ENCODE data around the gene TMEM185B.

TMEM185B gene

DNA sequence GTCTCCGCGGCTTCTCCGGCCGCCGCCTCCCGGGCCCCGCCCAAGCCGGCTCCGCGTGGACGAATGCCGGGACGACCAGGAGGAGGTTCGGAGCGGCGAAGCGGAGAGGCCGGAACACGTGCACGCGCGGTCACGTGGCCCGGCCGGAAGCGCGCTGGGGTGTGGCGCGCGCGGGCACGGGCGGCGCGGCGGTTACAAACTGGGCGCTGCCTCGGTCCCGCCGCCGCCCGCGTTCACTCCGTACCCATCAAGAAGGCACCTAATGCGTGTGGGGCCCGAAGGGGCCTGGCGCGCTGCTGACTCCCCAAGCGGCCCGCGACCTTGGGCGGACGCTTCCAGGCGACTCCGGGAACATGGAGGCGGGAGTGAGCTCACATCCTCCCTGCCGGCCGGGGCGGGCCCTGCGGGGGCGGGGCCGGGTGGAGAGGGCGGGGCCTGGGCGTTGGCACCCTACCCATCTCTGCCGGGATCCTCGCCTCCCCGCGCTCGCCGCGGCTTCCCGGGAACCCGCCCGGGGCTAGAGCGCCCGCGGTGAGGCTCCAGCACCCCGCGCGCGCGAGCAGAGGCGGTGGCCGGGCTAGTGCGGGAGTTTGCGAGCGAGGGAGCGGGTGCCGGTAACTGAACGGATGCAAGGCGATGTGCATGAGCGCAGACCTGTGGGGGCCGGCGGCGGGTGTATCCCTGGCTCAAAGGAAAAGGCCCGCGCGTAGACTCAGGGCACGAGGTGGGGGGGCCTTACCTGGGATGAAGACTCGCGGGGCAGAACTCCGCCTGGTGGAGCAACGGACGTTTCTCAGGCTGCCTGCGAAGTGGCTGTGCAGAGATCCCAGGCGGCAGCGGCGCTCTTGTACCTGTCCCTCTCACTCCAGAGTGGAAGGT is at the start of gene TMEM185B:
Gene TMEM185B, minus strand, starts transcription at position 367 of the 879 bp plus-strand sequence. CDS start 424 bp downstream, outside the sequence.
- DNase-seq (ENCODE audit: insufficient read length, low spot score) (peak; percentile 83), FAIRE-seq (no peak)
- TF ChIP-seq, protein P1, sequence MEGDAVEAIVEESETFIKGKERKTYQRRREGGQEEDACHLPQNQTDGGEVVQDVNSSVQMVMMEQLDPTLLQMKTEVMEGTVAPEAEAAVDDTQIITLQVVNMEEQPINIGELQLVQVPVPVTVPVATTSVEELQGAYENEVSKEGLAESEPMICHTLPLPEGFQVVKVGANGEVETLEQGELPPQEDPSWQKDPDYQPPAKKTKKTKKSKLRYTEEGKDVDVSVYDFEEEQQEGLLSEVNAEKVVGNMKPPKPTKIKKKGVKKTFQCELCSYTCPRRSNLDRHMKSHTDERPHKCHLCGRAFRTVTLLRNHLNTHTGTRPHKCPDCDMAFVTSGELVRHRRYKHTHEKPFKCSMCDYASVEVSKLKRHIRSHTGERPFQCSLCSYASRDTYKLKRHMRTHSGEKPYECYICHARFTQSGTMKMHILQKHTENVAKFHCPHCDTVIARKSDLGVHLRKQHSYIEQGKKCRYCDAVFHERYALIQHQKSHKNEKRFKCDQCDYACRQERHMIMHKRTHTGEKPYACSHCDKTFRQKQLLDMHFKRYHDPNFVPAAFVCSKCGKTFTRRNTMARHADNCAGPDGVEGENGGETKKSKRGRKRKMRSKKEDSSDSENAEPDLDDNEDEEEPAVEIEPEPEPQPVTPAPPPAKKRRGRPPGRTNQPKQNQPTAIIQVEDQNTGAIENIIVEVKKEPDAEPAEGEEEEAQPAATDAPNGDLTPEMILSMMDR (IDR thresholded peaks at IDR 0.05; ENCODE audit: insufficient read depth, missing control alignments), result no peak

DNA sequence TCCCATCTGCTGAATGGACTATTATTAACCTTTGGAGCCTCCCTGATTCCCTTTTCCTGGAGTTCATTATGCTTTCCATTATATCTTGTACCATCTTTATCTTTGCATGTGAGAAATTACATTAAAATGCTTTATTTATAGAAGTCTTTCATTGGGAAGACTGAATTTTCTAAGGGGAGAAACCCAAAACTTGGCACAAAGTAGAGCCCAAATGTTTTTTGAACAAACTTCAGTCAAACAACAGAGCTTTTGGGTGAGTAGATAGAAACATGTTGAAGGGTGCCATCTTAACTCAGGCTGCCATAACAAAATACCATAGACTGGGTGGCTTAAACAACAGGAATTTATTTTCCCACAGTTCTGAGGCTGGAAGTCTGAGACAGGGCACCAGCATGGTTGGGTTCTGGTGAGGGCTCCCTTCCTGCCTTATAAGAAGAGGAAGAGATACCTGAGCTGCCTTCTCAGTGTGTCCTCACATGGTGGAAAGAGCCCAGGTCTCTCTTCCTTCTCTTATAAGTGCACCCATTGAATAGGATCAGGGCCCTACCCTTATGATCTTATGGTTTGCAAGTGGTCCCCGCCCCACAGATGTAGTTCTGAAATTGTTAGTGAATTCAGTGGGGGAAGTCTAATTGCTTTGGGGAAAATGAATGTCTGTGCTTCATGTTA is 48.6 kb upstream of the TMEM185B start:
- FAIRE-seq (no peak), DNase-seq (ENCODE audit: insufficient read length, low spot score) (no peak)
- TF ChIP-seq, protein P1 (IDR thresholded peaks at IDR 0.05; ENCODE audit: insufficient read depth, missing control alignments), result no peak

DNA sequence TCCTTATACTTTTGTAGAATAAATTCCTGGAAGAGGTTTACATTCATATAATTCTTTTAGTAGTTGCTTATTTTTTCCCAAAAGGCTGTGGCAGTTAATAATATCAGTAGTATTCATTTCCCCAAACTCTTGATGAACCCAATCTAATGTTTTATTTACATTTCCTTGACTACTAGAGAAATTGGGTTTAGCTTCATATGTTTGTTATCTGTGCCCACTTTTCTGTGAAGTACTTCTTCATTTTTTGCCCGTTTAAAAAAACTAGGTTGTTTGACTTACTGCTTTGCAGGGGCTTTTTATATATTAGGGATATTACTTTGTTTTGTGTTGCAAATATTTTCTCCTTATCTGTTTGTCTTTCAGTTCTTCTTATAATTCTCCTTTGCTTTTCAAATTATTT is 46.6 kb upstream of the TMEM185B start:
- TF ChIP-seq, protein P1 (IDR thresholded peaks at IDR 0.05; ENCODE audit: insufficient read depth, missing control alignments), result no peak
- no peak for DNase-seq (ENCODE audit: insufficient read length, low spot score)
- FAIRE-seq, result no peak

DNA sequence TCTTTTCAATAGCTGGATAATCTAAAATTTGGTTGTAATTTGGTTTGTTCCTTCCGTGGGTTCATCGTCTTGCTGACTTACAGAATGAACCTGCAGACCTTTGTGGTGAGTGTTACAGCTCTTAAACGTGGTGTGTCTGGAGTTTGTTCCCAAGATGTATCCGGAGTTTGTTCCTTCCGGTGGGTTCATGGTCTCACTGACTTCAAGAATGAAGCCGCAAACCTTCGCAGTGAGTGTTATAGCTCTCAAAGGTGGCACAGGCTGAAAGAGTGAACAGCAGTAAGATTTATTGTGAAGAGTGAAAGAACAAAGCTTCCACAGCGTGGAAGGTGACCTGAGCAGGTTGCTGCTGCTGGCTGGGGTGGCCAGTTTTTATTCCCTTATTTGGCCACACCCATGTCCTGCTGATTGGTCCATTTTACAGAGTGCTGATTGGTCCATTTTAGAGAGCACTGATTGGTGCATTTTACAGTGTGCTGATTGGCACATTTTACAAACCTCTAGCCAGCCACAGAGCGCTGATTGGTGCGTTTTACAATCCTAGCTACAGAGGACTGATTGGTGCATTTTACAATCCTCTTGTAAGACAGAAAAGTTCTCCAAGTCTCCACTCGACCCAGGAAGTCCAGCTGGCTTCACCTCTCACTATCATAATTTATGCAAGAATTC is 46.0 kb upstream of the TMEM185B start:
- DNase-seq (ENCODE audit: insufficient read length, low spot score), result no peak
- TF ChIP-seq, protein P1 (IDR thresholded peaks at IDR 0.05; ENCODE audit: insufficient read depth, missing control alignments), result no peak
- FAIRE-seq, result no peak

DNA sequence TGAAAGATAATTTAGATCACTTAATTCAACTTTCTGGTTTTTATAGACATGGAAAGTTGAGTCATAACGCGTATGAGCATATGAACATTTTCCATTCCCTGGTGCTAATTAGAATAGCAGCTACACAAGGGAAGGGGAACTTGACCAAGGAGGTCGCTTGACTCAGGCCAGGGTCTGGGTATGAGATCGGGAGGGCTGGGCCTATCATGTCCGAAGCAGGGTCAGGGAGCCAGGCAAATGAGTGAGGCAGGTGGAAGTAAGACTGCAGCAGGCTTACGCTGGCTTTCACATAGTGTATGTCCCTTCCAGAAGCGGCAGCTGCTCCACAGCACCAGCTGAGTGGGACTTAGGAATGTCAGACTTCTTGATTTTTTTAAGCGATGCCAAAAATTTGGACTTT is 44.1 kb upstream of the TMEM185B start:
- DNase-seq (ENCODE audit: insufficient read length, low spot score) (no peak), FAIRE-seq (no peak)
- TF ChIP-seq, protein P1 (IDR thresholded peaks at IDR 0.05; ENCODE audit: insufficient read depth, missing control alignments), result no peak

DNA sequence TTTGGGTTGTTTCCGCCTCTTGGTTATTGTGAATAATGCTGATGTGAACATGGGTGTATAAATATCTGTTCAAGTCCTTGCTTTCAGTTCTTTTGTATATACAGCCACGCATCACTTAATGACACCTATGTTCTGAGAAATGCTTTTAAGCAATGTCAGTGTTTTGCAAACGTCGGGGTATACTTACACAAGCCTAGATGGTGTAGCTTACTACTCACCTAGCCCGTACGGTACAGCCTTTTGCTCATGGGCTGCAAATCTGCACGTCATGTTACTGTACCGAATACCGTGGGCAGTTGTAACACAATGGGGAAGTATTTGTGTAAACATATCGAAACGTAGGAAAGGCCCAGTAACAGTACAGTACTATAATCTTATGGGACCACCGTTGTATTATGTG is 41.8 kb upstream of the TMEM185B start:
- FAIRE-seq (no peak), DNase-seq (ENCODE audit: insufficient read length, low spot score) (no peak)
- TF ChIP-seq, protein P1 (IDR thresholded peaks at IDR 0.05; ENCODE audit: insufficient read depth, missing control alignments), result no peak
